Chondrocyte (in vitro differentiated cells): ENCODE results near the gene DRAXIN. TPM values are rescaled to one million over a fixed set of nuclear protein-coding genes. Genes with fewer than 3 reads are reported as not detected.

Experiments used
- DNase-seq: peaks from one replicate; pipeline ENCODE4 v3.0.0; 2021; ENCODE audit warnings: mixed read lengths, low spot score
- H3K27ac Mint-ChIP-seq: one replicate; pipeline ENCODE4 v1.8.0; 2021; ENCODE audit warnings: mild to moderate bottlenecking, moderate library complexity, mixed read lengths; ENCODE audit not compliant: unreplicated experiment
- H3K27me3 Mint-ChIP-seq: 2 replicates; pipeline ENCODE4 v1.8.0; 2021; ENCODE audit warnings: low read depth, mixed read lengths
- H3K36me3 Mint-ChIP-seq: 2 replicates; pipeline ENCODE4 v1.8.0; 2021; ENCODE audit warnings: low read depth, mixed read lengths
- H3K4me1 Mint-ChIP-seq: 2 replicates; pipeline ENCODE4 v1.8.0; 2021; ENCODE audit warnings: low read depth, mild to moderate bottlenecking, mixed read lengths
- H3K4me3 Mint-ChIP-seq: one replicate; pipeline ENCODE4 v1.8.0; 2021; ENCODE audit warnings: mild to moderate bottlenecking, moderate library complexity, mixed read lengths; ENCODE audit not compliant: unreplicated experiment
- H3K9me3 Mint-ChIP-seq: 2 replicates; pipeline ENCODE4 v1.8.0; 2021; ENCODE audit warnings: low read depth, mixed read lengths
- CTCF ChIP-seq: fragments of 200-600 bp; sonication (generic); IDR thresholded peaks from 2 replicates; pipeline ENCODE4 v1.5.0; 2021; ENCODE audit warnings: antibody characterized with exemption, mild to moderate bottlenecking, moderate library complexity
- total RNA-seq: library from RNA; stranded (reverse); gene quantifications from 3 replicates; pipeline ENCODE4 v1.2.1, GENCODE V29; 2021

DRAXIN gene
- total RNA-seq, 1 donor from 2014 or later: 0.17 TPM

- no peaks in the 10 kb centered on the region for H3K9me3 Mint-ChIP-seq
- no peaks in the 10 kb centered on the region for H3K36me3 Mint-ChIP-seq
- no peak for TF ChIP-seq CTCF
- peaks cover 15% of the 10 kb centered on the region for H3K27me3 Mint-ChIP-seq
- H3K27ac Mint-ChIP-seq: no peak overlapping the region
- no peak overlapping the region for H3K4me3 Mint-ChIP-seq
- DNase-seq: no peak
- peaks cover 6% of the 10 kb centered on the region for H3K4me1 Mint-ChIP-seq
These were observed 29.0 kb downstream of the DRAXIN start for GRCh38 chr1:11720525-11720924.

- Mint-ChIP-seq H3K4me1 (peaks cover 6% of the 10 kb centered on the region), H3K36me3 (no peaks in the 10 kb centered on the region), H3K27ac (no peak overlapping the region), H3K9me3 (no peaks in the 10 kb centered on the region), H3K4me3 (no peak overlapping the region), H3K27me3 (peaks cover 7% of the 10 kb centered on the region)
- no peak for TF ChIP-seq CTCF
- DNase-seq: no peak
These were observed 29.8 kb downstream of the DRAXIN start for GRCh38 chr1:11721311-11721710.

- no peak overlapping the region for H3K27ac Mint-ChIP-seq
These were observed 31.0 kb downstream of the DRAXIN start for GRCh38 chr1:11722538-11722937.

GRCh38 chr1:11725616-11726015, 34.1 kb downstream of the DRAXIN start:
- no peak for TF ChIP-seq CTCF
- H3K9me3 Mint-ChIP-seq: no peaks in the 10 kb centered on the region
- H3K36me3 Mint-ChIP-seq: no peaks in the 10 kb centered on the region
- no peak overlapping the region for H3K4me3 Mint-ChIP-seq
- no peak for DNase-seq
- H3K4me1 Mint-ChIP-seq: peaks cover 10% of the 10 kb centered on the region
- H3K27me3 Mint-ChIP-seq: peaks cover 5% of the 10 kb centered on the region
- no peak overlapping the region for H3K27ac Mint-ChIP-seq

More at GRCh38 chr1:11722538-11722937, 31.0 kb downstream of the DRAXIN start:
- Mint-ChIP-seq H3K9me3 (no peaks in the 10 kb centered on the region), H3K4me3 (no peak overlapping the region), H3K36me3 (no peaks in the 10 kb centered on the region), H3K4me1 (peaks cover 6% of the 10 kb centered on the region), H3K27me3 (peaks cover 7% of the 10 kb centered on the region)
- TF ChIP-seq CTCF: no peak
- no peak for DNase-seq

GRCh38 chr1:11727119-11727518, 35.6 kb downstream of the DRAXIN start:
- H3K4me3 Mint-ChIP-seq: no peak overlapping the region
- H3K4me1 Mint-ChIP-seq: peaks cover 18% of the 10 kb centered on the region
- TF ChIP-seq CTCF: no peak
- H3K27ac Mint-ChIP-seq: no peak overlapping the region
- DNase-seq: no peak
- peaks cover 2% of the 10 kb centered on the region for H3K27me3 Mint-ChIP-seq
- no peaks in the 10 kb centered on the region for H3K36me3 Mint-ChIP-seq
- H3K9me3 Mint-ChIP-seq: no peaks in the 10 kb centered on the region
